Parathyroid adenoma (tissue), 2 donors: ENCODE results near the gene OR52B6.

Experiments used
- H2AFZ ChIP-seq: fragments of 300-600 bp; sonication (generic); one replicate; pipeline ENCODE4 v1.7.0; 2017; ENCODE audit warnings: antibody characterized with exemption, mild to moderate bottlenecking
- H3K27ac ChIP-seq: fragments of 300-600 bp; sonication (generic); one replicate; pipeline ENCODE4 v1.7.0; 2017
- H3K27me3 ChIP-seq: fragments of 300-600 bp; sonication (generic); one replicate; pipeline ENCODE4 v1.7.0; 2017; ENCODE audit warnings: low read length; ENCODE audit not compliant: control insufficient read depth, insufficient read depth
- H3K36me3 ChIP-seq: fragments of 300-600 bp; sonication (generic); one replicate; pipeline ENCODE4 v1.7.0; 2017; ENCODE audit warnings: low read length; ENCODE audit not compliant: control insufficient read depth, insufficient read depth
- H3K4me1 ChIP-seq: fragments of 300-600 bp; sonication (generic); one replicate; pipeline ENCODE4 v1.7.0; 2017; ENCODE audit warnings: control low read depth
- H3K4me2 ChIP-seq: fragments of 300-600 bp; sonication (generic); one replicate; pipeline ENCODE4 v1.7.0; 2017; ENCODE audit warnings: low read length
- H3K4me3 ChIP-seq: fragments of 300-600 bp; sonication (generic); one replicate; pipeline ENCODE4 v1.7.0; 2017; ENCODE audit warnings: low read depth, low read length
- H3K79me2 ChIP-seq: fragments of 300-600 bp; sonication (generic); one replicate; pipeline ENCODE4 v1.7.0; 2017; ENCODE audit warnings: control low read depth
- H3K9ac ChIP-seq: fragments of 300-600 bp; sonication (generic); one replicate; pipeline ENCODE4 v1.7.0; 2017; ENCODE audit warnings: mild to moderate bottlenecking
- H3K9me3 ChIP-seq: fragments of 300-600 bp; sonication (generic); one replicate; pipeline ENCODE4 v1.7.0; 2017; ENCODE audit warnings: low read length; ENCODE audit not compliant: control insufficient read depth
- TF ChIP-seq, protein P1 (sequence below): fragments of 300-600 bp; sonication (generic); IDR thresholded peaks from one replicate; pipeline ENCODE4 v1.7.0; 2017; ENCODE audit warnings: antibody characterized with exemption, mild to moderate bottlenecking
- donor health status: primary hyperparathyroidism.

OR52B6 gene

DNA sequence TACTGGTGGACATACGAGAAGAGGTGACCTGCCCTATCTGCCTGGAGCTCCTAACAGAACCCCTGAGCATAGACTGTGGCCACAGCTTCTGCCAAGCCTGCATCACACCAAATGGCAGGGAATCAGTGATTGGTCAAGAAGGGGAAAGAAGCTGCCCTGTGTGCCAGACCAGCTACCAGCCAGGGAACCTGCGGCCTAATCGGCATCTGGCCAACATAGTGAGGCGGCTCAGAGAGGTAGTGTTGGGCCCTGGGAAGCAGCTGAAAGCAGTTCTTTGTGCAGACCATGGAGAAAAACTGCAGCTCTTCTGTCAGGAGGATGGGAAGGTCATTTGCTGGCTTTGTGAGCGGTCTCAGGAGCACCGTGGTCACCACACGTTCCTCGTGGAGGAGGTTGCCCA is 22.6 kb downstream of the OR52B6 start:
- H2AFZ ChIP-seq: peak overlapping the region; percentile 33
- no peaks in the 10 kb centered on the region for H3K79me2 ChIP-seq
- no peaks in the 10 kb centered on the region for H3K9me3 ChIP-seq
- no peak overlapping the region for H3K9ac ChIP-seq
- no peak overlapping the region for H3K4me2 ChIP-seq
- H3K4me3 ChIP-seq: no peak overlapping the region
- no peak overlapping the region for H3K27ac ChIP-seq
- TF ChIP-seq, protein P1, sequence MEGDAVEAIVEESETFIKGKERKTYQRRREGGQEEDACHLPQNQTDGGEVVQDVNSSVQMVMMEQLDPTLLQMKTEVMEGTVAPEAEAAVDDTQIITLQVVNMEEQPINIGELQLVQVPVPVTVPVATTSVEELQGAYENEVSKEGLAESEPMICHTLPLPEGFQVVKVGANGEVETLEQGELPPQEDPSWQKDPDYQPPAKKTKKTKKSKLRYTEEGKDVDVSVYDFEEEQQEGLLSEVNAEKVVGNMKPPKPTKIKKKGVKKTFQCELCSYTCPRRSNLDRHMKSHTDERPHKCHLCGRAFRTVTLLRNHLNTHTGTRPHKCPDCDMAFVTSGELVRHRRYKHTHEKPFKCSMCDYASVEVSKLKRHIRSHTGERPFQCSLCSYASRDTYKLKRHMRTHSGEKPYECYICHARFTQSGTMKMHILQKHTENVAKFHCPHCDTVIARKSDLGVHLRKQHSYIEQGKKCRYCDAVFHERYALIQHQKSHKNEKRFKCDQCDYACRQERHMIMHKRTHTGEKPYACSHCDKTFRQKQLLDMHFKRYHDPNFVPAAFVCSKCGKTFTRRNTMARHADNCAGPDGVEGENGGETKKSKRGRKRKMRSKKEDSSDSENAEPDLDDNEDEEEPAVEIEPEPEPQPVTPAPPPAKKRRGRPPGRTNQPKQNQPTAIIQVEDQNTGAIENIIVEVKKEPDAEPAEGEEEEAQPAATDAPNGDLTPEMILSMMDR: no peak
- no peaks in the 10 kb centered on the region for H3K27me3 ChIP-seq
- H3K4me1 ChIP-seq: no peaks in the 10 kb centered on the region
- H3K36me3 ChIP-seq: no peaks in the 10 kb centered on the region

DNA sequence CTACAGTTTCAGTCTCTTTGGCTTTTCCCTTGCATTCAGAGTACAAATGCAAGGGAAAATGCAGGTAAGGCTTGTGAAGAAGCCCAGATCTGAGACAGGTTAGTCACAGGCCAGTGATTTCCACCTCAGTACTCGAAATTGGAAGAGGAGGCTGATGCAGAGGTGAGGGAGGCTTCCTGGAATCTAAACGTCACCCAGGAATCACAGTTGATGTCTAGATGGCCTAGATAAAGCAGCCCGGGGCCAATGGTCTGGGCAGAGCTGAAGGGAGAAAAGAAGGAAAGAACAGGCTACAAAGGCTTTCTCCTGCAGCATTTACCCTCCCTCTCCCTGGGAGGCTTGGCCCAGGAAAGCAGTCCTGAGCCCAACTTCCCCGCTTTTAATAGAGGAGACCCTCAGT is 24.2 kb downstream of the OR52B6 start:
- H3K4me3 ChIP-seq: no peak overlapping the region
- H3K36me3 ChIP-seq: no peaks in the 10 kb centered on the region
- no peaks in the 10 kb centered on the region for H3K27me3 ChIP-seq
- H3K9ac ChIP-seq: no peak overlapping the region
- no peaks in the 10 kb centered on the region for H3K79me2 ChIP-seq
- H2AFZ ChIP-seq: no peak overlapping the region
- TF ChIP-seq, protein P1: no peak
- no peak overlapping the region for H3K27ac ChIP-seq
- H3K9me3 ChIP-seq: no peaks in the 10 kb centered on the region
- no peak overlapping the region for H3K4me2 ChIP-seq
- no peaks in the 10 kb centered on the region for H3K4me1 ChIP-seq

DNA sequence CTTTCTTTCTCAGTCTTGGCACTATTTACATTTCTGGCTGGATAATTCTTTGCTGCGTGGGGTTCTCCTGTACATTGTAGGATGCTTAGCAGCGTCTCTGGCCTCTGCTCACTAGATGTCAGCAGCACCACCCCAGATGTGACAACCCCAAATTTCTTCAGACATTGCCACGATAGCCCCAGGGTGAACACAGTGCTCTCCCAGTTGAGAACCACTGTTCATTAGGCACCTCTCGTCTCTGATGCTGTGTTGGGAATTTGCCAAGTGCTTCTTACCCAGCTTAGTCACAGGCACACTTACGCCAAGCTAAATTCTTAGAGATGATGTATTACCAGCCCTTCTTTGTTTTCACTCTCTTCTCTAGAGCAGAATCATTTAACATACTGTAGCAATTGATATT is 25.2 kb downstream of the OR52B6 start:
- no peak overlapping the region for H3K27ac ChIP-seq
- no peak overlapping the region for H3K9ac ChIP-seq

DNA sequence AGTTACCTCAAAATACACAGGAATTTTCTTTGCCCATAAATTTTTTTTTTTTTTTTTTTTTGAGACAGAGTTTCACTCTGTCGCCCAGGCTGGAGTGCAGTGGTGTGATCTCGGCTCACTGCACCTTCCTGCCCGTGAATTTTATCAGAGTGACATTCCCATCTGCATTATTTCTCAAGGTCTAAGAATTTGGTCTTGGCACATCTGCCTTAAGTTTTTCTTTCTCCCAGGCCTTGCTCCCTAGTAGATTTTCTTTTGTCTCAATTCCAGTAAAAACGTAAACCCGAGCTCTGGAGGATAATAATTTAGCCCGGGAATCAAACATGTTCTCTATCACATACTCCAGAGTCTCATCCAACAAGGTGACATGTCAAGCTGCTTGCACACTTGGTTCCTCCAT is 28.1 kb downstream of the OR52B6 start:
- Histone ChIP-seq H3K9ac (no peak overlapping the region), H3K4me2 (no peak overlapping the region), H3K9me3 (no peaks in the 10 kb centered on the region), H3K27me3 (no peaks in the 10 kb centered on the region), H3K4me3 (no peak overlapping the region), H3K4me1 (no peaks in the 10 kb centered on the region), H3K27ac (no peak overlapping the region), H2AFZ (no peak overlapping the region), H3K79me2 (no peaks in the 10 kb centered on the region), H3K36me3 (no peaks in the 10 kb centered on the region)
- TF ChIP-seq, protein P1: no peak

More for the DNA sequence above, 25.2 kb downstream of the OR52B6 start:
- TF ChIP-seq, protein P1: no peak
- Histone ChIP-seq H2AFZ (no peak overlapping the region), H3K4me2 (no peak overlapping the region), H3K36me3 (no peaks in the 10 kb centered on the region), H3K4me1 (no peaks in the 10 kb centered on the region), H3K79me2 (no peaks in the 10 kb centered on the region), H3K9me3 (no peaks in the 10 kb centered on the region), H3K4me3 (no peak overlapping the region), H3K27me3 (no peaks in the 10 kb centered on the region)

DNA sequence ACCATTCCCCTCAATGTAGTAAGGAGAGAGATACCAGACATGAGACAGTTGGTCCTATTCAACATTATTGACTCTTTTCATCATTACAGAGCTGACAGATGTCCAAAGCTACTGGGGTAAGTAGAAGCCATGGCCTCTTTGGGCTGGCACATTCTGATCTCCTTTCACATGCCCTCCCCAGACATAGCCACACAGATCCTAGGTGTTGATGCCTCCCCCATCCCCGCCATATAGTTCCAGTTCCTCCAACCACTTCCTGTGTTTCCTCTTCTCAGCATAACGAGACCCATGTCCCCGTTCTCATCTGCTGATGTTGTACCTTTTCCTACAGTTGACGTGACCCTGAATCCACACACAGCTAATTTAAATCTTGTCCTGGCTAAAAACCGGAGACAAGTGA is 29.8 kb downstream of the OR52B6 start:
- Histone ChIP-seq H3K9me3 (no peaks in the 10 kb centered on the region), H3K4me3 (no peak overlapping the region), H3K4me2 (no peak overlapping the region), H3K27me3 (no peaks in the 10 kb centered on the region), H2AFZ (no peak overlapping the region), H3K9ac (no peak overlapping the region), H3K27ac (no peak overlapping the region), H3K4me1 (no peaks in the 10 kb centered on the region), H3K36me3 (no peaks in the 10 kb centered on the region), H3K79me2 (no peaks in the 10 kb centered on the region)
- TF ChIP-seq, protein P1: no peak
